Natural killer cell treated with Interleukin-12 subunit alpha and Interleukin-12 subunit beta and Interleukin-15 and Interleukin-18, amount 100 ng/mL, for 72 hours (primary cell): ENCODE data around the gene CDH24. TPM values are rescaled to one million over a fixed set of nuclear protein-coding genes. Genes with fewer than 3 reads are reported as not detected.
A peak's percentile ranks its signal among the peaks of the same experiment; 100 is the strongest.

ENCODE experiments used
- ATAC-seq, 2 donors: fragments of 150-1000 bp; cut with Tn5 transposase in 1 of 2; sonication (Bioruptor Pico), chemical (Tn5 transposase) in 1 of 2; 2 replicates each; pipeline ENCODE4 v1.10.0; 2021
- DNase-seq: peaks from one replicate; pipeline ENCODE4 v3.0.0; 2022; ENCODE audit warnings: low spot score
- H3K27ac Mint-ChIP-seq, 2 donors: 1 replicate in 1 of 2; 2 replicates in 1 of 2; pipeline ENCODE4 v1.8.0; 2022; ENCODE audit warnings: mixed read lengths in 2 of 2, mild to moderate bottlenecking in 1 of 2, moderate library complexity in 1 of 2
- H3K27me3 Mint-ChIP-seq, 2 donors: 1 replicate in 1 of 2; 2 replicates in 1 of 2; pipeline ENCODE4 v1.8.0; 2022; ENCODE audit warnings: mixed read lengths in 2 of 2
- H3K36me3 Mint-ChIP-seq: one replicate; pipeline ENCODE4 v1.8.0; 2022; ENCODE audit warnings: mixed read lengths
- H3K4me1 Mint-ChIP-seq, 2 donors: 1 replicate in 1 of 2; 2 replicates in 1 of 2; pipeline ENCODE4 v1.8.0; 2022; ENCODE audit warnings: low read depth in 2 of 2, mixed read lengths in 2 of 2, mild to moderate bottlenecking in 1 of 2
- H3K4me3 Mint-ChIP-seq: one replicate; pipeline ENCODE4 v1.8.0; 2022; ENCODE audit warnings: mixed read lengths
- H3K9me3 Mint-ChIP-seq: 2 replicates; pipeline ENCODE4 v1.8.0; 2022; ENCODE audit warnings: mixed read lengths
- total RNA-seq, 2 donors: library from RNA; stranded (reverse); gene quantifications; one replicate each; pipeline ENCODE4 v1.2.3, GENCODE V29; 2022

Gene CDH24
- total RNA-seq, 2 donors from 2014 or later, result 0.73 to 1.0 TPM

DNA sequence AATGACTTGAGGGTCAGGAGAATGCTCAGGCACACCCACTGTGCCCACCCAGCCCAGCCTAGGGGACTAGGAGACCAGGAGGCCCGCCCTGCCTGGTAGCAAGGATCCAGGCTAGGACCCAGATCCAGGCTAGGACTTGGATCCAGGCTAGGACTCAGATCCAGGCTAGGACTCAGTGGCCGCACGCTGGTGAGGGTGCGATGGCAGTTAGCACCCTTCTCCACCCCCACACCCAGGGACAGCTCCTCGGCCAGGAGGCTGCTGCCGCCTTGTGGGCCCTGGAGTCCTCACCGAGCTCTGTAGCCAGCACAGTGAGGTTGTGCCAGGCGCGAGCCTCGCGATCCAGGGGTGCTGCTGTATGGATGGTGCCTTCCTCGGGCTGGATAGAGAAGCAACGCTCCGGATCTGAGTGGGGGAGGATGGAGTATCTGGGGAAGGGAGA is 5.1 kb downstream of the CDH24 start:
- H3K4me3 Mint-ChIP-seq, result no peak overlapping the region
- peaks cover 7 to 9% of the 10 kb centered on the region in 2 donors for H3K27me3 Mint-ChIP-seq
- H3K27ac Mint-ChIP-seq, result no peak overlapping the region
- H3K36me3 Mint-ChIP-seq, result no peaks in the 10 kb centered on the region
- H3K9me3 Mint-ChIP-seq, result no peaks in the 10 kb centered on the region
- ATAC-seq (no peak), DNase-seq (no peak)
- peaks cover 15 to 18% of the 10 kb centered on the region in 2 donors for H3K4me1 Mint-ChIP-seq

DNA sequence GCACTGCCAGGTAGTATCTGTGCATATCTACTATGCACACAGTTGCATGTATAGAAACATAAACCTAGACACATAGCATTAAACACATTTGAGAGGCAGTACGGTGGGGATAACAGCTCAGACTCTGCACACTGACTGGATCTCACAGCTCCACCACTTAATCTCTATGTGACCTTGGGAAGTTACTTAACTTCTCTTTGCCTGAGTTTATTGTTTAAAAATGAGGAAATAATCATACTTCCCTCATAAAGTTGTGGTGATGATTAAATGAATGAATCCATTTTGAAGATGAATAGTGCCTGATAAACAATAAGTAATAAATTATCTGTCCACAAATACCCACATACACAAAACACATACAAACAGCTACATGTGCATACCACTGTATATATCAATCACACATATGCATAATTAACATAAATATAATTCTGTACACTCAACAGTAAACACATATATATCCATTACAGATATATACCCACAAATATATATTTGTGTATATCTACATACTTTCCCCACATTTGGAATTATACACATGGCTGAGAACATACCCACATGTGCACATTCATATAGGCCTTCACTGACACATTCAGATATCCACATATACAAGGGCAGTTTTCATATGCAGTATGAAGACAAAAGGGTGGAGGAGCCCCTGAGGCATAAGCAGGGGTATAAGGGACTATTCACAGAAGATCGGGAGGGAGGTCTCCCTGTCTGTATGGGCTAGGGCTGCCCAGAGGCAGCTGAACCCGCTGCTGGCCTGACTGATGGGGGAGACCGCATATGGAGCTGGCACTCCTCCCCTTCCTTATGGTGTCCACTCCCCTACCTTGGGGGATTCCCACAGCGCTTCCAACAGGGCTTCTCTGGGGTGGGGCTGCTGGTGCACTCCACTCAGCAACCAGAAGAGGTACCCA is 5.9 kb downstream of the CDH24 start:
- no peak overlapping the region for H3K27ac Mint-ChIP-seq
- no peak for ATAC-seq
- H3K9me3 Mint-ChIP-seq, result no peaks in the 10 kb centered on the region
- no peak overlapping the region for H3K4me3 Mint-ChIP-seq
- H3K27me3 Mint-ChIP-seq, result peaks cover 4 to 7% of the 10 kb centered on the region in 2 donors
- no peak for DNase-seq
- H3K36me3 Mint-ChIP-seq, result no peaks in the 10 kb centered on the region
- H3K4me1 Mint-ChIP-seq, result peaks cover 7 to 11% of the 10 kb centered on the region in 2 donors

DNA sequence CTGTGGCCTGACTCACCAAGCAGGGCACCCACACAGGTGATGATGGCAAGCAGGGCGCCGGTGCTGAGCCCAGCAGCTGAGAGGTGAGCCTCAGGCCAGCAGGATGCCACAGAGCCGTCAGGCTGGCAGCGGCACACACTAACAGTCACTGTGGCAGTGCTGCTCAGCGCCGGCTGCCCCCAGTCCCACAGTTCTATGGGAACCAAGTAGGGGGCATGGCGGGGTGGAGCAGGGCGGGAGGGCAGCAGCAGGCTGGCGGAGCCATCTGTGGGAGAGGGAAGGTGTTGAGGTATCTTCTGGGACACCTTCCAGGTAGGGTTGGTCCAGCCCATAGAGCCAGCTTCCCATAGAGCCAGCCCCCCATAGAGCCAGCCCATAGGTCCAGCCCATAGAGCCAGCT is 8.3 kb downstream of the CDH24 start:
- Mint-ChIP-seq H3K4me1 (peaks cover 0 to 3% of the 10 kb centered on the region in 2 donors), H3K27ac (no peak overlapping the region), H3K27me3 (peaks cover 0 to 4% of the 10 kb centered on the region in 2 donors), H3K4me3 (no peak overlapping the region), H3K36me3 (no peaks in the 10 kb centered on the region), H3K9me3 (no peaks in the 10 kb centered on the region)
- DNase-seq, result no peak
- ATAC-seq, result no peak

DNA sequence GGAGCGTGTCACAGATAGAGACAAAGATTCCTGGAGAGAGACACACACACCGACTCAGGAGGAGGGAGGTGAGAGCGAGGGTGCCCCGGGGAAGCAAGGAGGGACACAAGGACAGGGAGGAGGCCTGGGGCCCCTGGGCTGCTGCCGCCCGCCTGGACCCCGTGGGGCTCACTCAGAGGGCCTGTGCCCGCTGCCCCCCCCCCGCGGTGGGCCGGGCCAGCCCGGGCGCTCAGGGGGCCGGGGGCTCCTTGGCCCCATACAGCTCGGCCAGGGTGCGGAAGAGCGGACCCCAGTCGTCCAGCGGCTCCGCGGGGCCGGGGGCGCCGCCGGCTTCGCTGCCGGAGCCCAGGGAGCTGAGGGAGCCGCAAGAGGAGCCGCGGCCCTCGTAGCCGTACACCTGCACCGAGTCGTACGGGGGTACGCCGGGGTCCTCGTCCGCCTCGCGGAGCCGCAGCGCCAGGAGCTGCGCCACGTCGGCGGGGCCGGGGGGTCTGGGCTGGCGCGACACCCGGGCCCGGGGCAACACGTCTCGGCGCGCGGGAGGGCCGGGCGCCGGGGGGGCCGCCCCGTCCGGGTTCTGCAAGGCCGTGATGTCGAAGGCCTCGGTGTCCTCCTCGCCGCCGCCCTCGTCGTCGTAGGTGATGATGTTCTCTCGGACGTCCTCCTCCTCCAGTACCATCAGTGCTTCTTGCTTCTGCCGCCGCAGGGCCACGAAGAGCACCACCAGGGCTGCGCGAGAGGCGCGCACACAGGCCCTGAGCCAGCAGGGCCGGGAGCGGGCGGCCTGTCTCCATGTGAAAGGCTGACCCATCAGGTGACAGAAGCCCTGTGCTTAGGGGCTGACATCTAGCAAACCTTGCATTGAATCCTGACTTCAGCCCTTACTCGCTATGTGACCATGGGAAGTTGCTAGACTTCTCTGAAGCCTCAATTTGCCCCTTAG is 9.3 kb downstream of the CDH24 start:
- peaks cover 0 to 1% of the 10 kb centered on the region in 2 donors for H3K4me1 Mint-ChIP-seq

DNA sequence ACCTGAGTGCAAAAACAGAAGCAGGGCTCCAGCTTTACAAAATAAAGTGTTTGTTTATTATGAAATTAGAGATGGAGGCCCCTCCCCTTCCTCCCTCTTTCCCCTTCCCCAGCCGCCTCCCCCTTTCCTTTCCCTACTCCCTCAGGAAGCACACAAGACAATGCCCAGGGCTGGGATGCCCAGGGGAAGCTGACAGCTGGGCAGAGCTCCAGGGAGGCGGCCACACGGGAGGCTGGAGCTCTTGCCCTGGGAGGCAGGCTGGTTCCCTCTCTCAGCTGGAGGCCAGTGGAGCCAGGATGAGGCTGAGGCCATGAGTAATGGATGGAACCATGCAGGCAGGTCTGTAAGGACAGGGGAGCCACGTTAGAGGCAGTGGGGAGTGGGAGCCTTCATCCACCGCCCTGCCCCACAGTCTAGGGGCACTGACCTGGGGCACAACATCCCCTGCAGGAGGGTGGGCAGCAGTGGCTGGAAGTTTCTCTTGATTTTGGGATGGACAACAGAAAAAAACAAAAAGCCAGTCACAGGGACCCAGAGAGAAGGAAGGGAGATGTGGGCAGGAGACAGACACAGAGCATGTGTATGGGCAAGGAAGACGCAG is 10.2 kb downstream of the CDH24 start:
- Mint-ChIP-seq H3K4me3 (no peak overlapping the region), H3K4me1 (no peaks in the 10 kb centered on the region), H3K27ac (no peak overlapping the region), H3K9me3 (no peaks in the 10 kb centered on the region), H3K27me3 (peaks cover 0 to 4% of the 10 kb centered on the region in 2 donors), H3K36me3 (no peaks in the 10 kb centered on the region)
- ATAC-seq (no peak), DNase-seq (no peak)

More for the DNA sequence above, 9.3 kb downstream of the CDH24 start:
- Mint-ChIP-seq H3K27me3 (peaks cover 0 to 4% of the 10 kb centered on the region in 2 donors), H3K4me3 (no peak overlapping the region), H3K9me3 (no peaks in the 10 kb centered on the region), H3K27ac (no peak overlapping the region), H3K36me3 (no peaks in the 10 kb centered on the region)
- ATAC-seq (no peak), DNase-seq (no peak)

DNA sequence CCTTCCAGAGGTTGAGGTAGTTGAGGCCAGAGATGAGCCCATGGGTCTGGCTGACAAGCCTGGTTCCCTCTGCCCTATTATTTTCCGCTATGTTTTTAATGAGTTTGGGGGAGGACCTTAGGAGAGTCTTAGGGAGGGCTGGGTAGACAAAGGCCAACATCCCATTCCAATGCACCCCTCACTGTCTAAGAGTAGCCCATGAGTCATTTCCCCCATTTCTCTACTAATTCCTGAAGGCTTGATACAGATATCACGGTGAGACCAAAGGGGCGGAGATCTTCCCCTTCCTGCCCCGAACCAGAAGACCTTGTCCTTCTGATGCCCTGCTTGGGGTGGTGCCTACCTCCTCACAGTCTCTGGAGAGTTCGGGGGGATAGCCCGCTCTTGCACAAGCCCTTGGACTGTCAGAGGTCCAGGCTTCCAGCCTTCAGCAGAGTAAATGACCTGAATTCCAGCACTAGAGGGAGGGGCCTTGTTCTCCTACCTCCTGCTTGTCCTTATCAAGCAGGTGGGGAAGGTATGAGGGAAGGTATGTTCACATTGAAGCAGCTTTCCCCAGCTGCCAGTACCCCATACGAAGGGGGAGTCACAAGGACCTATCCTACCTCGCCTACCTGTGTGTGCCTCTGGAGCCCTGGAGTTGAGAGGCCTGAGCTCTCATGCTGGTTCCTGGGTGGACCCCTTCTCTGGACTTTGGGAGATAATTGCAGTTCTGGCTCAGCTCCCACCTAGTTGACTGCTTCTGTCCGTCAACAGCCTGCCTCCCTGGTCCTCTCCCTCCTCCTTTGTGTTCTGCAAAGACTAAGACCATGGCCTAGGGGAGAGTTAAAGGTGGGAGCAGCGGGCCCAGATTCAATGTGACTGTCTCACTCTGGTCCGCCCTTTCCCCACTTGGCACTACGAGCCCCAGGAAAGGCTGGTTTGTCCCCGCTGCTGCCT is 11.6 kb downstream of the CDH24 start:
- Mint-ChIP-seq H3K27me3 (peaks cover 0 to 4% of the 10 kb centered on the region in 2 donors), H3K4me1 (no peaks in the 10 kb centered on the region), H3K36me3 (no peaks in the 10 kb centered on the region), H3K27ac (no peak overlapping the region), H3K4me3 (no peak overlapping the region), H3K9me3 (no peaks in the 10 kb centered on the region)
- ATAC-seq (no peak), DNase-seq (no peak)

DNA sequence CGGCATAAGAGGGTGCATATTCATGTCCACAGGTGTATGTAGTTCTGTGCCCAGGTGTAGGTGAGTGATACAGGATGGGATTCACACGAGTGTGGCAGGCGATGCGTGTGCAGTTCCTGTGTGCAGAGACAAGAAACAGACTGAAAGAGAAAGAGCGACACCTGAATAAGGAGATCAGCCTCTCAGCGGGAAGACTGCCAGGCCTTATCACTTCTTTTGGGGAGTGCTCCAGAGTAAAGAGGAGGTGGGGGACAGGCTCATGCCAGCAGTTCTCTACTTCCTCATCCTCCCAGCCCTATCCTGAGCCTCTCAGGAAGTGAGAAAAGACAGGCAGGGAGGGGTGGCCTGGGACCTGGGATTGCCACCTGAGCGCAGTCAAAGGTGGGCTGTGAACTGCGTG is 12.5 kb downstream of the CDH24 start:
- Mint-ChIP-seq H3K9me3 (no peaks in the 10 kb centered on the region), H3K27ac (no peak overlapping the region), H3K4me3 (no peak overlapping the region), H3K36me3 (no peaks in the 10 kb centered on the region), H3K4me1 (no peaks in the 10 kb centered on the region), H3K27me3 (peaks cover 0 to 4% of the 10 kb centered on the region in 2 donors)
- ATAC-seq (no peak), DNase-seq (peak; percentile 16)

DNA sequence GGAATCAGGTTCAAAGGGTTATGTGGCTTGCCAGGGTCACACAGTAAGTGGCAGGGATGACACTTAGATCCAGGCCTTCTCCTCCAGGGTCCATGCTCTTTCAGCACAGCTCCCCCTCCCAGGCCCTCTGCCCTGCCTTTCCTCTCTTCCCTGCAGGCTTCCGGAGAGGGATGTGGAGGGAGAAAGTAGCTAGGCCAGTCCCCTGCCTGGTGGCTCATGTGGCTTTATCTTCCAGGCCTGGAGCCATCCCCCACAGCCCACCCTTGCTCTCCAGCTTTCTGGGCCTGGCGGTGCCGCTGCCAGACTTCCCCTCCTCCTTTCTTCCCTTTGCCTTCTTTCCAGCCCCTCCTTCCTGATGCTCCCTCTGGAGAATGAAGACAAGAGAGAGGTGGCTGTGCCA is 13.6 kb downstream of the CDH24 start:
- H3K9me3 Mint-ChIP-seq, result no peaks in the 10 kb centered on the region
- peaks cover 0 to 4% of the 10 kb centered on the region in 2 donors for H3K27me3 Mint-ChIP-seq
- no peak overlapping the region for H3K27ac Mint-ChIP-seq
- no peak overlapping the region for H3K4me3 Mint-ChIP-seq
- peak; percentile 40 for DNase-seq
- no peaks in the 10 kb centered on the region for H3K36me3 Mint-ChIP-seq
- ATAC-seq, result no peak
- H3K4me1 Mint-ChIP-seq, result no peaks in the 10 kb centered on the region

DNA sequence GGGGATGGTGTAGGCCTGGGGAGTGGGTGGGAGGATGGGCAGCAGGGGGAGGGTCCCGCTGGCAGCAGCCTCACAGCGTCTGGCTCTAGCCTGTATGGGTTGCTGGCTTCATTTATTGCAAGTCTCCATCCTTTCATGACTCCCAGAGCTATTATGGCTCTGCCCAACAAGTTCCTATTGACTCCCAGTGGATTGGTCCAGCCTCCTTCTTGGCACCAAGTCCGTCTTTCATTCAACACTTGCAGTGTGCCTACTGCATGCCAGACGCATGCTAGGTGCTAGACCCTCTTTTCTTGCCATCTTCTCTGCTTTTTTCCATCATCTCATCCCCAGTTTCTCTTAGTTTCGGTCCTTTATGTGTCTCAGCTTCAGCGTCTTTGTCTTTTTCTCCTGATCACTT is 14.2 kb downstream of the CDH24 start:
- Mint-ChIP-seq H3K4me3 (no peak overlapping the region), H3K9me3 (no peaks in the 10 kb centered on the region), H3K36me3 (no peaks in the 10 kb centered on the region), H3K27ac (no peak overlapping the region), H3K4me1 (no peaks in the 10 kb centered on the region), H3K27me3 (peaks cover 0 to 4% of the 10 kb centered on the region in 2 donors)
- ATAC-seq (peak in 1 of 2 donors; percentile 29), DNase-seq (no peak)

DNA sequence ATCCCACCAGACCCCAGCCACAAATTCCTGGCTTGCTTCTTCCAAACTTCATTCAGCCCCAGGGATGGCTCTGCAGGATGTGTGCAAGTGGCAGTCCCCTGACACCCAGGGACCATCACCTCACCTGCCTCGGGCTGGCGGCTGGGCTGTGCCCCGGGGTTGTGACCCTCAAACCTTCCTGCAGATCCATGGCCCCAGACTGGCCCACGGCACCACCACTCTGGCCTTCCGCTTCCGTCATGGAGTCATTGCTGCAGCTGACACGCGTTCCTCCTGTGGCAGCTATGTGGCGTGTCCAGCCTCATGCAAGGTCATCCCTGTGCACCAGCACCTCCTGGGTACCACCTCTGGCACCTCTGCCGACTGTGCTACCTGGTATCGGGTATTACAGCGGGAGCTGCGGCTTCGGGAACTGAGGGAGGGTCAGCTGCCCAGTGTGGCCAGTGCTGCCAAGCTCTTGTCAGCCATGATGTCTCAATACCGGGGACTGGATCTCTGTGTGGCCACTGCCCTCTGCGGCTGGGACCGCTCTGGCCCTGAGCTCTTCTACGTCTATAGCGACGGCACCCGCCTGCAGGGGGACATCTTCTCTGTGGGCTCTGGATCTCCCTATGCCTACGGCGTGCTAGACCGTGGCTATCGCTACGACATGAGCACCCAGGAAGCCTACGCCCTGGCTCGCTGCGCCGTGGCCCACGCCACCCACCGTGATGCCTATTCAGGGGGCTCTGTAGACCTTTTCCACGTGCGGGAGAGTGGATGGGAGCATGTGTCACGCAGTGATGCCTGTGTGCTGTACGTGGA is 15.0 kb downstream of the CDH24 start, which contains the start of gene PSMB11:
Gene PSMB11, plus strand, starts transcription at position 51 of the 804 bp plus-strand sequence. Its CDS starts 14 bp downstream, at position 65.
- Mint-ChIP-seq H3K4me3 (no peak within 1 kb of the TSS), H3K27ac (no peak within 1 kb of the TSS), H3K27me3 (peaks cover 0 to 2% of the 10 kb centered on the region in 2 donors), H3K4me1 (no peaks in the 10 kb centered on the region), H3K36me3 (no peaks in the 10 kb centered on the region), H3K9me3 (no peaks in the 10 kb centered on the region)
- DNase-seq (no peak), ATAC-seq (peak; percentile 8 to 13)

DNA sequence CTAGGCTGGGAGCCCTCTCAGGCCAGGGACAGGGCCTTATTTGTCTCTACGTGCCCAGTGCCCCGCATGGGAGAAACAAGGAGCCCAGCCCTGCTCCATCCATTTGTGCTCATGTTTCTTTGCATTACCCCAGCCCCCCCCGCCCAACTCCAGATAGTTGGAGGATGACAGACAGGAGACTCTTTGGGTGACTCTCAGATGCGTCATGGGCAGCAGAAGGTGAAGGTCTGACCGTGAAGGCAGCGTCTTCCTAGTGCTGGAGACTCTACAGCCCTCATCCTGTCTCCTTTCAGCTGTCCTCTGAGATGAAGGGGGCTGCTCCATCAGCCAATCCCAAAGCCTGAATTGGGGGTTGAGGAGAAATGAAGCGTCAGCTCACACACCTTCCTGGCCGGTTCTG is 15.6 kb downstream of the CDH24 start:
- Mint-ChIP-seq H3K27ac (no peak overlapping the region), H3K4me3 (no peak overlapping the region), H3K36me3 (no peaks in the 10 kb centered on the region), H3K27me3 (no peaks in the 10 kb centered on the region), H3K9me3 (no peaks in the 10 kb centered on the region), H3K4me1 (no peaks in the 10 kb centered on the region)
- ATAC-seq, result no peak
- DNase-seq, result no peak

DNA sequence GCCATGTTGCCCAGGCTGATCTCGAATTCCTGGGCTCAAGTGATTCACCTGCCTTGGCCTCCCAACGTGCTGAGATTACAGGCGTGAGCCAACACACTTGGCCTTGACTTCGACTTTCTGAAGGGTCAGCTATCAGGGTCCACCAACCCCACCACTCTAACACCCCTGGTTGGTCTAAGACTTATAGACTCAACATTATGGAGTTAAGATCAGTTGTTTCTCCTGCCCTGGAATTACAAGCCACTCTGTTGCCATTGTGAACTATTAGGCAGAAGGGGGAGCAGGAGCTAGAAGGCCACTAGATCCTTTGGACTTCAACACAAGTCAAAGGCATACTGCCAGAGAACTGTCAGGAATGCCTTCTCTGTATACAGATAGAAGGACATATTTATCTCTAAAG is 17.2 kb downstream of the CDH24 start:
- H3K9me3 Mint-ChIP-seq, result no peaks in the 10 kb centered on the region
- H3K27ac Mint-ChIP-seq, result no peak overlapping the region
- ATAC-seq, result no peak
- H3K36me3 Mint-ChIP-seq, result no peaks in the 10 kb centered on the region
- peaks cover 6 to 7% of the 10 kb centered on the region in 2 donors for H3K4me1 Mint-ChIP-seq
- H3K4me3 Mint-ChIP-seq, result no peak overlapping the region
- H3K27me3 Mint-ChIP-seq, result no peaks in the 10 kb centered on the region
- peak; percentile 15 for DNase-seq
